ENCODE data around the gene WDR7. TPM values are rescaled to one million over a fixed set of nuclear protein-coding genes. Genes with fewer than 3 reads are reported as not detected.

The WDR7 gene
- total and polyA plus RNA-seq, 12 donors, result 3.1 to 32.6 (median 28.0) TPM

DNA sequence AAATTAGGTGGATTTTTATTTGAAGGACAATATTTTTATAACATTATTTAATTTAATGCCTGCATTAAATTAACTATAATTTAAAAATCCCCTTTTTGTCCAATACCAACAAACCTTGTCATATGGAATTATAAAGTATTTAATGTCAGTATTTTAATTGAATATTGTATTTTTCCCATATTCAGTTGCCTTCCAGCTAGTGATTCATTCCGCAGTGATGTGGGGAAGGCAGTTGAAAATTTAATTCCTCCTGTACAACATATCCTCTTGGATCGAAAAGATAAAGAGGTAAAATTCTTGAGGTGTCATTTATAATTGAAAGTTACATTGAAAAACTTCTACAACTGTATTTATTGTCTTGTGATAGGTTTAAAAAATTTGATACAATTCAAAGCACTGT lies 40.4 kb downstream of the WDR7 start:
- no peaks in the 10 kb centered on the region for H3K9me3 ChIP-seq
- no peaks in the 10 kb centered on the region for H3K4me1 ChIP-seq
- DNase-seq, result no peak
- no peaks in the 10 kb centered on the region for H3K27me3 ChIP-seq
- H3K36me3 ChIP-seq, result peaks cover 0 to 87% (median 32%) of the 10 kb centered on the region in 9 donors
- H3K27ac ChIP-seq, result no peak overlapping the region
- TF ChIP-seq, protein P1, sequence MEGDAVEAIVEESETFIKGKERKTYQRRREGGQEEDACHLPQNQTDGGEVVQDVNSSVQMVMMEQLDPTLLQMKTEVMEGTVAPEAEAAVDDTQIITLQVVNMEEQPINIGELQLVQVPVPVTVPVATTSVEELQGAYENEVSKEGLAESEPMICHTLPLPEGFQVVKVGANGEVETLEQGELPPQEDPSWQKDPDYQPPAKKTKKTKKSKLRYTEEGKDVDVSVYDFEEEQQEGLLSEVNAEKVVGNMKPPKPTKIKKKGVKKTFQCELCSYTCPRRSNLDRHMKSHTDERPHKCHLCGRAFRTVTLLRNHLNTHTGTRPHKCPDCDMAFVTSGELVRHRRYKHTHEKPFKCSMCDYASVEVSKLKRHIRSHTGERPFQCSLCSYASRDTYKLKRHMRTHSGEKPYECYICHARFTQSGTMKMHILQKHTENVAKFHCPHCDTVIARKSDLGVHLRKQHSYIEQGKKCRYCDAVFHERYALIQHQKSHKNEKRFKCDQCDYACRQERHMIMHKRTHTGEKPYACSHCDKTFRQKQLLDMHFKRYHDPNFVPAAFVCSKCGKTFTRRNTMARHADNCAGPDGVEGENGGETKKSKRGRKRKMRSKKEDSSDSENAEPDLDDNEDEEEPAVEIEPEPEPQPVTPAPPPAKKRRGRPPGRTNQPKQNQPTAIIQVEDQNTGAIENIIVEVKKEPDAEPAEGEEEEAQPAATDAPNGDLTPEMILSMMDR (IDR thresholded peaks at IDR 0.05), result no peak
- H3K4me3 ChIP-seq, result no peak overlapping the region
- ATAC-seq, result no peak
- WGBS, 2 donors, result 96 to 98% methylated on average over 2 of the region's 2 CpGs
- intact Hi-C loops (cut with DNase I), result no loop called here

DNA sequence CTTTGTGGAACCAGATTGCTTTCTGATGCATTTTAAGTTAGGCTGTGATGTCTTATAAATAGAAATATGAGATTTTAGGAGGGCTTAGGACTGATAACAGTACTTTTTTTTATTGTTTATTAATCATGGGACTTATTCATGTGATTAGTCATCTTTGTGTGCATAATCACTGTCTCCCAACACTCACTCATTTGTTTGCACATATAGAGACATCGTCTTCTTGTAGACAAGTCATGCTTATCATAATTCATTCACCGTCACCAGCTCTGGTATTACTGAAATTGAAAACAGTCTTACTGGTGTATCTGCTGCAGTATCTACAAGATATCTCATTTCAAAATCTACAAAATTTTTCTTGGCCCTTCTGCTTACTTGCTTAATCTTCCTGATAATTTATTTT lies 45.8 kb downstream of the WDR7 start:
- no peak for DNase-seq
- H3K27ac ChIP-seq, result no peak overlapping the region
- peaks cover 0 to 52% (median 16%) of the 10 kb centered on the region in 9 donors for H3K36me3 ChIP-seq
- no peaks in the 10 kb centered on the region for H3K9me3 ChIP-seq
- intact Hi-C loops (cut with DNase I), result no loop called here
- ATAC-seq, result no peak
- no peak overlapping the region for H3K4me3 ChIP-seq
- no peaks in the 10 kb centered on the region for H3K27me3 ChIP-seq
- H3K4me1 ChIP-seq, result no peaks in the 10 kb centered on the region
- TF ChIP-seq, protein P1 (IDR thresholded peaks at IDR 0.05), result no peak
- 85 to 87% methylated on average over 2 of the region's 2 CpGs for WGBS, 2 donors

DNA sequence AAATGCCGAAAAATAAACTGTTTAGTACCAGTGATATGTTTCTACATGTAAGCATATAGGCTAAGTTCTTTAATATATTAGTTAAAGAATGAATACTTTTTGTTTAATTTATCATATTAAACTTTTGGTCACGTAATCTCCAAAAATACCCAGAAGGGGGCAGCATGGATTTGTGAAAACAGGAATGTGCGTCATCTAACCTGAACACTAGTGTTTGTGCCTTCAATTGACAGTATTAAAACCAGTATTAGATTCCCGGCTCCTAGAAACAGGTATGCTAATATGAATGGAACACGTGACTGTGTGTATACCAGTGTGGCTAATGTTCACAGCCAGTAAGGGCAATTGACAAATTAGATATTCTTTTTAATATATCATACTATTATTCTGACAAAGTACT lies 51.8 kb downstream of the WDR7 start:
- H3K9me3 ChIP-seq, result no peaks in the 10 kb centered on the region
- ATAC-seq (no peak), DNase-seq (no peak)
- peaks cover 0 to 20% (median 0%) of the 10 kb centered on the region in 9 donors for H3K36me3 ChIP-seq
- no peaks in the 10 kb centered on the region for H3K4me1 ChIP-seq
- intact Hi-C loops (cut with DNase I), result loop anchor here in 1 of 10 donors (5.0 kb wide), 1 partner anchor 859 kb away; no protein-coding TSS in a partner anchor
- TF ChIP-seq, protein P1 (IDR thresholded peaks at IDR 0.05), result peak in 8 of 9 donors; percentile 21 to 64 (median 44)
- H3K27ac ChIP-seq, result no peak overlapping the region
- no peaks in the 10 kb centered on the region for H3K27me3 ChIP-seq
- 63 to 76% methylated on average over 5 of the region's 5 CpGs for WGBS, 2 donors
- H3K4me3 ChIP-seq, result no peak overlapping the region

DNA sequence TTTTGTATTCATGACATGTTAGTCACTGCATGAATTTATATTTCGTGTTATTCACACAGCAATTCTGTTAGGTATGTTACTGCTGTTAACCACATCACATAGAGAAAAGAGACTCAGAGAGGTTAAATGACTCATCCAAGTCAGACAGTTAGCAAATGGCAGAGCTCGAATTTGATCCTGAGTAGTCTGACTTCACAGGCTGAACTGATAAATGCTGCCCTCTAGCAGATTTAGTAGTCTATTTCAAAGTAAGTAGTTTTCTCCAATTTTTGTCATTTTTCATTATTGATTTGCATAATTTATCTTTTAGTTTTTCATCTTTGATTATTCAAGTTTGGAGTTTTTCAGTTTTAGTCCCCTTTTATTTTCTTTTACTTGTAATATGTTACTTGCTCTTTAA lies 58.3 kb downstream of the WDR7 start:
- WGBS, 2 donors, result 54 to 72% methylated on average over 2 of the region's 2 CpGs
- intact Hi-C loops (cut with DNase I), result no loop called here
- DNase-seq, result no peak
- TF ChIP-seq, protein P1 (IDR thresholded peaks at IDR 0.05), result peak in 6 of 9 donors; percentile 11 to 41 (median 32)
- no peaks in the 10 kb centered on the region for H3K27me3 ChIP-seq
- H3K36me3 ChIP-seq, result peaks cover 0 to 12% (median 0%) of the 10 kb centered on the region in 9 donors
- no peaks in the 10 kb centered on the region for H3K9me3 ChIP-seq
- peaks cover 0 to 7% (median 0%) of the 10 kb centered on the region in 9 donors for H3K4me1 ChIP-seq
- ATAC-seq, result no peak
- H3K4me3 ChIP-seq, result no peak overlapping the region
- H3K27ac ChIP-seq, result no peak overlapping the region
